Measurements from ENCODE around the gene KRT72. TPM values are rescaled to one million over a fixed set of nuclear protein-coding genes. Genes with fewer than 3 reads are reported as not detected.

KRT72 gene
- total RNA-seq, 4 donors from 2014 or later: not detected

GRCh38 chr12:52646613-52647012 lies 45.4 kb upstream of the KRT72 start:
- Histone ChIP-seq H3K27me3 (no peaks in the 10 kb centered on the region), H3K36me3 (no peaks in the 10 kb centered on the region), H3K4me3 (replicated peaks in 1 of 3) (no peak overlapping the region), H3K4me1 (peaks cover 0 to 6% of the 10 kb centered on the region in 2 donors), H3K9me3 (no peaks in the 10 kb centered on the region), H3K27ac (no peak overlapping the region)
- no peak for DNase-seq
- intact Hi-C loops (cut with DNase I): no loop called here
- WGBS, 2 donors: 90 to 92% methylated on average over 12 of the region's 12 CpGs
- TF ChIP-seq, protein P1, sequence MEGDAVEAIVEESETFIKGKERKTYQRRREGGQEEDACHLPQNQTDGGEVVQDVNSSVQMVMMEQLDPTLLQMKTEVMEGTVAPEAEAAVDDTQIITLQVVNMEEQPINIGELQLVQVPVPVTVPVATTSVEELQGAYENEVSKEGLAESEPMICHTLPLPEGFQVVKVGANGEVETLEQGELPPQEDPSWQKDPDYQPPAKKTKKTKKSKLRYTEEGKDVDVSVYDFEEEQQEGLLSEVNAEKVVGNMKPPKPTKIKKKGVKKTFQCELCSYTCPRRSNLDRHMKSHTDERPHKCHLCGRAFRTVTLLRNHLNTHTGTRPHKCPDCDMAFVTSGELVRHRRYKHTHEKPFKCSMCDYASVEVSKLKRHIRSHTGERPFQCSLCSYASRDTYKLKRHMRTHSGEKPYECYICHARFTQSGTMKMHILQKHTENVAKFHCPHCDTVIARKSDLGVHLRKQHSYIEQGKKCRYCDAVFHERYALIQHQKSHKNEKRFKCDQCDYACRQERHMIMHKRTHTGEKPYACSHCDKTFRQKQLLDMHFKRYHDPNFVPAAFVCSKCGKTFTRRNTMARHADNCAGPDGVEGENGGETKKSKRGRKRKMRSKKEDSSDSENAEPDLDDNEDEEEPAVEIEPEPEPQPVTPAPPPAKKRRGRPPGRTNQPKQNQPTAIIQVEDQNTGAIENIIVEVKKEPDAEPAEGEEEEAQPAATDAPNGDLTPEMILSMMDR (IDR thresholded peaks at IDR 0.05): no peak
- TF ChIP-seq POLR2A (IDR thresholded peaks at IDR 0.05): no peak

DNA sequence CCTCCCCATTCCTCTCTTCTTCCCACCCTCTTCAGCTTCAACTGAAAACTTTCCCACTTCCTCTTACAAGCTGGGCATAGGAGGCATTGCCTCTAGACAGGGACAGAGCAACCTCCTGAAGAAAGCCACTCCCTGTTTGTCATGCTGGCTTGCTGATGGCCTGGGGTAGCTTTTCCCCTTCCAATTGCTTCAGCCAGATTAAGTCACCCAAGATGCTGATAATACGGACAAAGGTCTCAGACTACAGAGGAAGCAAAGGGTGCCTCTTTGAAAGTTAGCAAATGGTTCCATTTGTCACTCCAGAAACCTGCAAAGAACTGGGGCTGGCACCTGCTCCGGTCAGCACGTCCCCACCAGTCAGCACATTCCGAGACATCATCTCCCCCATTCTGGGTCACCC lies 44.7 kb upstream of the KRT72 start:
- no peak for TF ChIP-seq POLR2A (IDR thresholded peaks at IDR 0.05)
- TF ChIP-seq, protein P1 (IDR thresholded peaks at IDR 0.05): no peak
- Histone ChIP-seq H3K4me1 (peaks cover 0 to 6% of the 10 kb centered on the region in 2 donors), H3K4me3 (replicated peaks in 1 of 3) (no peak overlapping the region), H3K27ac (no peak overlapping the region), H3K27me3 (no peaks in the 10 kb centered on the region), H3K36me3 (no peaks in the 10 kb centered on the region), H3K9me3 (no peaks in the 10 kb centered on the region)
- intact Hi-C loops (cut with DNase I): no loop called here
- DNase-seq: no peak
- 92 to 97% methylated on average over 4 of the region's 4 CpGs for WGBS, 2 donors

- Histone ChIP-seq H3K27ac (no peak overlapping the region), H3K9me3 (no peaks in the 10 kb centered on the region), H3K36me3 (no peaks in the 10 kb centered on the region), H3K27me3 (no peaks in the 10 kb centered on the region), H3K4me1 (peaks cover 0 to under 1% of the 10 kb centered on the region in 2 donors), H3K4me3 (replicated peaks in 1 of 3) (no peak overlapping the region)
- DNase-seq: no peak
- 87 to 90% methylated on average over 7 of the region's 7 CpGs for WGBS, 2 donors
- intact Hi-C loops (cut with DNase I): no loop called here
- TF ChIP-seq, protein P1 (IDR thresholded peaks at IDR 0.05): no peak
- TF ChIP-seq POLR2A (IDR thresholded peaks at IDR 0.05): no peak
These were observed 44.0 kb upstream of the KRT72 start for GRCh38 chr12:52645120-52645761.

DNA sequence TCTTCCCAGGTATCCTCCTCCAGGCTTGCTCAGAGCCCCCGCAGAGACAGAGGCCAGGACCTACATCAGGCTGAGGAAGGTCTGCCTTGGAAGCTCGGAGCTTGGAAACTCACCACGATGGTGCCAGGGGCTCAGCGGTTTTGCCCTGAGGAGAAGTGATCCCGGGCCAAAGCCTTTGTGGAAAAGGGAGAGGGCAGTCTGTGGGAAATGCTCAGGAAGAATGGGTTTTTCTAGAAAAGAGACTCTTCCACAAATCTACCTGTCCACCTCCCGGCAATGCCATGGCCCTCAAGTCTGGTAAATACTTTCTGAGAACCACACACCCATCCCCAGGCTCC lies 42.8 kb upstream of the KRT72 start:
- Histone ChIP-seq H3K27me3 (no peaks in the 10 kb centered on the region), H3K4me3 (replicated peaks in 1 of 3) (no peak overlapping the region), H3K27ac (no peak overlapping the region), H3K9me3 (no peaks in the 10 kb centered on the region), H3K4me1 (no peaks in the 10 kb centered on the region), H3K36me3 (no peaks in the 10 kb centered on the region)
- 95 to 98% methylated on average over 6 of the region's 6 CpGs for WGBS, 2 donors
- no peak for TF ChIP-seq POLR2A (IDR thresholded peaks at IDR 0.05)
- TF ChIP-seq, protein P1 (IDR thresholded peaks at IDR 0.05): no peak
- intact Hi-C loops (cut with DNase I): no loop called here
- no peak for DNase-seq

DNA sequence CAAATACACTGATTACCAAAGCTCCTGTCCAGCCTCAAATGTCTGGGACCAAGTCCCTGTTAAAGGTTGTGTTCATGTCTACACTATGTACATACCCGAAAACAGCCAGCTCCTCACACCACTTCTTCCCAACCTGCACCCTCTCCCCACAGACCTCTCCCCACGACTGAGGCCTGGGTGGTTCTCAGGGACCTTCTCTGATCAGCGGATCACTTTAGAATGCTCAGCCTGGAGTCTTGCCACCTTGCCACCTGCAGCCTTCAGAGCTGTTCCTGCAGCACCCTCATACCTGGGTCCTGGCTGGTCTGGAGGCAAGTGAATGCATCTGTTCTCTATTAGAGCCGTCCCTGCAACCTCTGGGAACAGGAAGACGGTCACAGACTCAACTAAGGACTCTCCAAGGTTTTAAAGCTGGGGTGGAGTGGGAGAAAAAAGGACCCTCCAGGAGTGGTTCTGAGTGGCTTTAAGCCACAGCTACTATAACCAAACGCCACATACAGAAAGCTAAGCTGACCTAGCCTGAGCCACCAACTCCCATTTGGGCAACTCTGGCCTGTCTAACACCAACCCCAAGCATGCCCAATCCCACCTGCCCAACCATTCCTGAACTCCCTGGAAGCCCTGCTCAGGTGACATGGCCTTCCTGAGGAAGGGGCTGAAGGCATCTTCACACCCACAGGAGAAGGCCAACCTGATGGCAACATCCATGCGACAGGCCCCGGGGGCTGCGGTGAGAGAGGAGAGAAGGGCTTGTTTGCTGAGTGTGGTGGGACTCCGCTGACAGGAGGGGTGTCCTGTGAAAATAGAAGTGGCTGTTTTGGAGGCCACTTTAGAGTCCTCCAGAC lies 42.2 kb upstream of the KRT72 start:
- H3K27ac ChIP-seq: no peak overlapping the region
- H3K36me3 ChIP-seq: no peaks in the 10 kb centered on the region
- no peaks in the 10 kb centered on the region for H3K4me1 ChIP-seq
- intact Hi-C loops (cut with DNase I): no loop called here
- no peak overlapping the region for H3K4me3 ChIP-seq (replicated peaks in 1 of 3)
- no peaks in the 10 kb centered on the region for H3K27me3 ChIP-seq
- 88 to 89% methylated on average over 10 of the region's 10 CpGs for WGBS, 2 donors
- TF ChIP-seq, protein P1 (IDR thresholded peaks at IDR 0.05): no peak
- TF ChIP-seq POLR2A (IDR thresholded peaks at IDR 0.05): no peak
- DNase-seq: no peak
- no peaks in the 10 kb centered on the region for H3K9me3 ChIP-seq
